ENCODE measurements around the gene RAB14.

GRCh38 chr9:121197132-121197531 lies 4.5 kb downstream of the RAB14 start:
- TF ChIP-seq POLR2AphosphoS5 (IDR thresholded peaks at IDR 0.05; ENCODE audit: borderline replicate concordance, low read depth, low read length) (no peak), EZH2 (IDR thresholded peaks at IDR 0.05) (no peak), FOXP2 (optimal IDR thresholded peaks at IDR 0.05; ENCODE audit: control extremely low read depth, extremely low read length, insufficient read depth) (no peak)
